ENCODE results near the gene FXYD6. TPM values are rescaled to one million over a fixed set of nuclear protein-coding genes. Genes with fewer than 3 reads are reported as not detected.

The FXYD6 gene
- total RNA-seq, 1 experiment from 2014 or later: 5.4 TPM

- no peak for DNase-seq (ENCODE audit: low read depth, low spot score)
- in situ Hi-C loops (cut with HindIII; ENCODE audit: low pct_unique_long_range_greater_than_20kb, low sequenced_read_pairs): loop anchor here (25.0 kb wide), 1 partner anchor 360 kb away; no protein-coding TSS in a partner anchor
Observed at GRCh38 chr11:117796872-117797529, 79.5 kb downstream of the FXYD6 start, which contains the start of gene DSCAML1. Gene DSCAML1, minus strand, starts transcription at chr11:117797216. Its CDS starts 137 bp downstream, at chr11:117797079.

- in situ Hi-C loops (cut with HindIII; ENCODE audit: low pct_unique_long_range_greater_than_20kb, low sequenced_read_pairs): loop anchor here (25.0 kb wide), 1 partner anchor 359 kb away; no protein-coding TSS in a partner anchor
- no peak for DNase-seq (ENCODE audit: low read depth, low spot score)
Observed at GRCh38 chr11:117796456-117796871, 80.0 kb downstream of the FXYD6 start.

DNA sequence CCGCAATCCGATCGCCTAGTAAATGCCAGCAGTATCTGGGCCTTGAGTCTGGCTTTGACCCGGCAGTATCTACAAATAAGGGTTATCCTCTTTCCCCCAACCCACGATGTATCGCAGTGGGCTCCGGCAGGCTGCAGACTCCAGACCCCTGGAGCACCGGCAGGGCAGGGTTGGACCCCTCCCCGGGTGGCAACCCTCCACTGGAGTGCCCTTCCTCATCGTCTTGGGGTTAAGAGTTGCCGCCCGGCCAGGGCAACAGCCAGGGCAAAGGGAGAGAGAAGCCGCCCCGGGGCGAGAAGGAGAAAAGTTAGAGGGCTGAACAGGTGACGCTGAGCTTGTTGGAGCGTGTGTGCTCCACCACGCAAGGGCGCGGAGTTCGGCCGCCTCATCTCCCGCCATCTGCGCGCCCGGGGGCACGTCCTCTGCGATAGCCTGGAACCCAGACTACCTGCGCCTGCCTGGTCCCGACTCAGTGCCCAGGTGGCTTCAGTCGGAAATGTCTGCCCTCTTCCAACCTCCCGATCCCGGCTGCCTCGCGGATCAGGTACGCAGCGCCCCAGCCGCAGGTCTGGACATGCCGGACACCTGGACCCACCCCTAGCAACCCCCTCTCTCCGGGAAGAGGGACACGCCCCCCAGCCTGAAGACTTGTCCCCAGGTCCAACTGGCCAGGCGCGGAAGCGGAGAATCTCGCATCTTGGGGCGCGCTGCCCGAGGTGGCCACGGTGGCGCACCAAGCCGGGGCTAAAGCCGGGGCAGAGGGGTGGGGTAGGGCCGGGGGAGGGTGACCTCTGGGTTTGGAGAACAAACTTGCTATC, 80.6 kb downstream of the FXYD6 start:
- DNase-seq (ENCODE audit: low read depth, low spot score): no peak
- in situ Hi-C loops (cut with HindIII; ENCODE audit: low pct_unique_long_range_greater_than_20kb, low sequenced_read_pairs): loop anchor here (25.0 kb wide), 1 partner anchor 359 kb away; no protein-coding TSS in a partner anchor

- in situ Hi-C loops (cut with HindIII; ENCODE audit: low pct_unique_long_range_greater_than_20kb, low sequenced_read_pairs): loop anchor here (25.0 kb wide), 1 partner anchor 358 kb away; no protein-coding TSS in a partner anchor
- DNase-seq (ENCODE audit: low read depth, low spot score): no peak
Observed at GRCh38 chr11:117794772-117795629, 81.5 kb downstream of the FXYD6 start.

- in situ Hi-C loops (cut with HindIII; ENCODE audit: low pct_unique_long_range_greater_than_20kb, low sequenced_read_pairs): loop anchor here (25.0 kb wide), 1 partner anchor 357 kb away; no protein-coding TSS in a partner anchor
- no peak for DNase-seq (ENCODE audit: low read depth, low spot score)
Observed at GRCh38 chr11:117794135-117794534, 82.3 kb downstream of the FXYD6 start.

DNA sequence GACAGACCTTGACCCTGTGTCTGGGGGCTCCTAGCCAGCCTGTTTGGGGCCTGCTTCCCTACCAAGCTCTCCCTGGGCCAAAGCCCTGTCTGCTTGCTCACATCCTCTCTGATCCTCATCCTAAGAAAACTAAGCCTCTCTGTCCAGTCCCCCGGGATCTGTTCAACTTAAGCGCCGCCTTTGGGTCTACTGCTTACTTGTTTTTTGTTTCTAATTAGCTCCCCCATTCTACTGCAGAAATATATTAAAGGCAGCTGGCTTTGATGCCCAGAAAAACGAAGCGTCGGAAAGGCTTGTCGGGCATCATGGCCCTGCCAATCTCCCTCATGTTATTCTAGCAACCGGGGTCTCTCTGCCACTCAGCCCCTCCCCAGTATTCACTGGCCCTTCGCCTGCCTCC, 82.9 kb downstream of the FXYD6 start:
- in situ Hi-C loops (cut with HindIII; ENCODE audit: low pct_unique_long_range_greater_than_20kb, low sequenced_read_pairs): loop anchor here (25.0 kb wide), 1 partner anchor 356 kb away; no protein-coding TSS in a partner anchor
- no peak for DNase-seq (ENCODE audit: low read depth, low spot score)

GRCh38 chr11:117792992-117793391, 83.5 kb downstream of the FXYD6 start:
- DNase-seq (ENCODE audit: low read depth, low spot score): no peak
- in situ Hi-C loops (cut with HindIII; ENCODE audit: low pct_unique_long_range_greater_than_20kb, low sequenced_read_pairs): loop anchor here (25.0 kb wide), 1 partner anchor 356 kb away; no protein-coding TSS in a partner anchor

- no peak for DNase-seq (ENCODE audit: low read depth, low spot score)
- in situ Hi-C loops (cut with HindIII; ENCODE audit: low pct_unique_long_range_greater_than_20kb, low sequenced_read_pairs): loop anchor here (25.0 kb wide), 1 partner anchor 355 kb away; no protein-coding TSS in a partner anchor
Observed at GRCh38 chr11:117792241-117792640, 84.2 kb downstream of the FXYD6 start.

- no peak for DNase-seq (ENCODE audit: low read depth, low spot score)
- in situ Hi-C loops (cut with HindIII; ENCODE audit: low pct_unique_long_range_greater_than_20kb, low sequenced_read_pairs): loop anchor here (25.0 kb wide), 1 partner anchor 353 kb away; no protein-coding TSS in a partner anchor
Observed at GRCh38 chr11:117790279-117790678, 86.2 kb downstream of the FXYD6 start.

DNA sequence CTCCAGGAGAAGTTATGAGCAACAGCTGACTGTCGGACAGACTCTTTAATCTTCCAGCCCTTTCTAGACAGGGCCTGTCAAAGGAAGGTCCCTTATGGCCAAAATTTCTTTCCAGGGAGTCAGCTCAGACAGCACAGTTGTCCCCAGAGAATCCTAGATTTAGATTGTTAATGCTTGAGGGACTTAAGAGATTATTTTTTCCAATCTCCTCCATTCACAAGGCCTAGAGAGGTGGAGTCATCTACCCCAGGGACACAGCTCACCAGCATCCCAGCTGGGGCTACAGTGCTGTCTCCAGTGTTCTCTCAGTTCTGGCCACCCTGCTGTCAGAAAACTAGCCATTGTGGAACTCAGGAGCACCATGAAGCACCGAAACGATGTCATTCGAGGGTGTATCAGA, 87.2 kb downstream of the FXYD6 start:
- DNase-seq (ENCODE audit: low read depth, low spot score): no peak
- in situ Hi-C loops (cut with HindIII; ENCODE audit: low pct_unique_long_range_greater_than_20kb, low sequenced_read_pairs): loop anchor here (25.0 kb wide), 1 partner anchor 352 kb away; no protein-coding TSS in a partner anchor

Other genes starting within 250 kb of the FXYD6 start
- not detected in 2 replicates for gene DSCAML1, start 79.4 kb downstream of the FXYD6 start, total RNA-seq (2014; rRNA removed; shearing (Covaris generic))
- not detected in 2 replicates for gene FXYD2, start 51.9 kb downstream of the FXYD6 start, total RNA-seq (2014; rRNA removed; shearing (Covaris generic))
- gene TMPRSS13, start 52.7 kb upstream of the FXYD6 start, total RNA-seq (2014; rRNA removed; shearing (Covaris generic)): 1.1 and 1.4 TPM in 2 replicates
- not detected in 2 replicates for gene IL10RA, start 109.7 kb upstream of the FXYD6 start, total RNA-seq (2014; rRNA removed; shearing (Covaris generic))
- not detected in 2 replicates for gene TMPRSS4, start 200.4 kb upstream of the FXYD6 start, total RNA-seq (2014; rRNA removed; shearing (Covaris generic))
- not detected in 2 replicates for gene SMIM35, start 210.3 kb upstream of the FXYD6 start, total RNA-seq (2014; rRNA removed; shearing (Covaris generic))

Measured in SK-MEL-5 (cell line).